H7 (cell line): ENCODE data around the gene HEBP1. TPM values are rescaled to one million over a fixed set of nuclear protein-coding genes. Genes with fewer than 3 reads are reported as not detected.

Experiments
- DNase-seq: peaks from one replicate; pipeline ENCODE4 v3.0.0; 2012
- H3K27me3 ChIP-seq: 2 replicates; pipeline ENCODE4 v1.6.0; 2011; ENCODE audit warnings: mild to moderate bottlenecking, low read length; ENCODE audit not compliant: control insufficient read depth, insufficient read depth
- H3K36me3 ChIP-seq: replicated peaks from 2 replicates; pipeline ENCODE4 v1.5.1; 2011; ENCODE audit warnings: low read length; ENCODE audit not compliant: control insufficient read depth, insufficient read depth
- H3K4me3 ChIP-seq: 2 replicates; pipeline ENCODE4 v1.5.1; 2011; ENCODE audit warnings: low read depth, mild to moderate bottlenecking, control low read depth, low read length, moderate library complexity; ENCODE audit not compliant: insufficient read depth
- total RNA-seq: library from RNA; depleted of rRNA; stranded (reverse); fragments of >200 nt; shearing (Covaris generic); gene quantifications from 2 replicates; pipeline ENCODE4 v1.2.3, GENCODE V29; 2014

The HEBP1 gene
- total RNA-seq, 1 experiment from 2014 or later: 5.0 TPM

DNA sequence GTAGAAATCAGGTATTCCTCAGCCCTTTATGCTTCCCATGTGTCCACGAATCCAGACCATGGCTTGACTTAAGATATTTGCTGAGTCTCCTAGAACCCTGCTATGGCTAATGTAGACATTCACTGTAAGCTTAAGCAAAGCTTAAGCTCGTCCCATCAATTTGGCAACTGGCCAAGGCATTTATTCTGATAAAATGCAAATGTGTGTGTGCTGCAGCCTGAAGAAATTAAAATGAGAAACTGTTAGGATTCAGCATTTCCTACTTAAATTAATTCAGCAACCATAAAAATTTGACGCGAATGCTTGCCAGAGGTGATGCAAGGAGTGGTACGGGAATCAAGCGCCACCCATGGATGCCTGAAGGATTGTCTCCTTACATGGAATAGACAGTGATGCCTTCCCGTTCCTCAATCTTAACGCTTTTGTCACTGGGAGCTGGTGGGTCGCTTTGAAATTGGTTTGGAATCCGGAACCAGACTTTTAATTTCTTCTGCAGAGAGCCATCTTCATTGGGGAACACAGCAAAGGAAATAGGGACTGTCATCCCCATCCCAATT, 13.2 kb downstream of the HEBP1 start:
- no peak for DNase-seq
- Histone ChIP-seq H3K27me3 (no peaks in the 10 kb centered on the region), H3K36me3 (peaks cover 2% of the 10 kb centered on the region; the same call in 1 of the 2 replicates), H3K4me3 (no peak overlapping the region)

DNA sequence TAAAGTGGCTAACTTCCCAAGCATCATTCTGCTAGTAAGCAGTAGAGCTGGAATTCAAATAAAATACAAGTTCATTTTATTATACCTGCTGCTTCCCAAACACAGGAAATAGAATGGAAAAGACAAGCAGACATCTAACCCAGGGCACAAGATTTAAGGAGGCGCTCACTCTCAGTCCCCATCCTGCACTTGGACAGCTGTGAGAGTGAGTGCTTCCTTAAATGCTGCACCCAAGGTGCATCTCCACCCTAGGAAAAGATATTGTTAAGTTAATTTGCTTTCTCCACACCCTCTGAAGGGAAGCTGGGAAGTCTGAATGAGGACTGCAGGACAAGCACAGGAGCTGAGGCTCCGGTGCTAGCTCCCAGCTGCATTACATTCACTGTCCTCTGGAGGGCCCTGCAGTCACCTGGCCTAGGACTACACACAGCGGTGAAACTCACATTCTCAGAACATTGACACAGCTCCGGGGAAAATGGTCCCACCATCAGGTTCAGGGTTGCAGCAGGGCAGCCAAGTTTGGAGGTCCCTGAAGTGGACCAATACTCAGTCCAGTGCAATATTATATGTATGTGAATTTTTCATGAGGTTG, 14.2 kb downstream of the HEBP1 start:
- peaks cover 2% of the 10 kb centered on the region; the same call in 1 of the 2 replicates for H3K36me3 ChIP-seq
- DNase-seq: peak; percentile 51

GRCh38 chr12:12984149-12984548, 15.9 kb downstream of the HEBP1 start:
- DNase-seq: no peak
- H3K4me3 ChIP-seq: no peak overlapping the region
- peaks cover 2% of the 10 kb centered on the region; the same call in 1 of the 2 replicates for H3K36me3 ChIP-seq
- no peaks in the 10 kb centered on the region for H3K27me3 ChIP-seq

More for the DNA sequence above, 14.2 kb downstream of the HEBP1 start:
- Histone ChIP-seq H3K27me3 (no peaks in the 10 kb centered on the region), H3K4me3 (no peak overlapping the region)

DNA sequence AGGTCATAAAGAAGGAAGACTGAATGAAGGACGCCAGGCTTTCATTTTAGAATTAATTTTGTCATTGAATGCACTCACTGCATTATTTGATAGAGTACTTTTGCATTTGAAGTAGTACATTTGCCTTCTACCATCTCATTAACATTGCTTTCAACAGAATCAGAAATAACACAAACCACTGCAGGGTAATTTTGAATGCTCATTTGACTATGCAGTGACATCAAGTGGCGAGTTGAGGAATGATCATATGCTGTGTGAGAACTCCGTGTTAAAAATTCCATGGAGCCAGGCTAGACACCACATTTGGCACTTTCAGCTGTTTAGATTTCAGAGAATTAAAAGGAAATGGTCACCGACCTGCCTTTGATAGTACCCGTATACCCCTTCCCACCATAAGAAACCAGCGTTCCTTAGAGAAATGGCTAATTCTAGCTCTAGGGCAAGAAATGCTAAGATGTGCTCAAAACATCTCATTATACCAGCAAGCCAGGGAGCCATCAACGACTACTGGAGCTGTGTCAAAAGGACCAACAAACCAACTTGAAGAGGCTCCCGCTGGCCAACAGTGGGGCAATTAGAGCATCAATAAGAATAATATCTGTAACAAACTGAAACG, 16.5 kb downstream of the HEBP1 start:
- no peaks in the 10 kb centered on the region for H3K27me3 ChIP-seq
- H3K4me3 ChIP-seq: no peak overlapping the region
- DNase-seq: no peak
- peaks cover 2% of the 10 kb centered on the region; the same call in 1 of the 2 replicates for H3K36me3 ChIP-seq

DNA sequence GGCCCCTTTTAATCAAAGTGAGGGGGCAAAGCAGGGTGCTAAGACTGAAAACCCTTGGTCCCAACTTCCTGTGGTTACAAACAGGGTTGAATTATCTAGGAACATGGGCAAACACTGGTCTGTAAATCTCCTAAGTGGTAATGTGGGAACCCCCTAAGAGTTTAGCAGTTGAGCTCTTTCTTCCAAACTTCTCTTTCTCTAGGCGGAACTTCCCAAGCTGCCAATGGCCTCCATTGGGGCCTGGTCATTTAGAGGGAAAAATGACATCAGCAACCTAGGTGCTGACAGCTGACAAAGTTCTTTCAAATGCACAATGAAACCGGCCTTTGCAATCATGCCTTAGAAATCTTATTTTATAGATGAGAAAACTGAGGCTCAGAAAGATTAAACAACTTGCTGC, 17.7 kb downstream of the HEBP1 start:
- no peak overlapping the region for H3K4me3 ChIP-seq
- no peaks in the 10 kb centered on the region for H3K27me3 ChIP-seq
- H3K36me3 ChIP-seq: peaks cover 2% of the 10 kb centered on the region; the same call in 1 of the 2 replicates
- DNase-seq: no peak

GRCh38 chr12:12979731-12980259, 20.3 kb downstream of the HEBP1 start:
- Histone ChIP-seq H3K4me3 (no peak overlapping the region), H3K27me3 (no peaks in the 10 kb centered on the region), H3K36me3 (peaks cover 3% of the 10 kb centered on the region)
- no peak for DNase-seq

DNA sequence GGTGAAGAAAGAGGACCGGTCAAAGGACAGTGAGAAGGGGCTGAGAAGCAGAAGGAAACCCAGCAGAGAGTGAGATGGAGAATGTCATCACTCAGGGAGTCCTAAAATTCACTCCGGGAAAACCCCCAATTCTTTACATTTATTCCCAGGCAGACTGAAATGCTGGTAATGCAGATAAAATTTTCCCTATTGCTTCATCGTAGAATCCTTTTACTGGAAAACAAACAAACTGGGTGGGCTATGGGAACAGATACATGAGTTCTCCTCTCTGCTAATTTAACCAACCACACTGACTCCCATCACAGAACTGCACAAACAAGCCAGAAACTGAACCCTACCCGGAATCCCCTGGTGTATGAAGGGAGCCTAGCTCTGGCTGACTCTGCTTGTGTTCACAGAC, 20.9 kb downstream of the HEBP1 start:
- no peaks in the 10 kb centered on the region for H3K27me3 ChIP-seq
- DNase-seq: no peak
- peaks cover 6% of the 10 kb centered on the region for H3K36me3 ChIP-seq

DNA sequence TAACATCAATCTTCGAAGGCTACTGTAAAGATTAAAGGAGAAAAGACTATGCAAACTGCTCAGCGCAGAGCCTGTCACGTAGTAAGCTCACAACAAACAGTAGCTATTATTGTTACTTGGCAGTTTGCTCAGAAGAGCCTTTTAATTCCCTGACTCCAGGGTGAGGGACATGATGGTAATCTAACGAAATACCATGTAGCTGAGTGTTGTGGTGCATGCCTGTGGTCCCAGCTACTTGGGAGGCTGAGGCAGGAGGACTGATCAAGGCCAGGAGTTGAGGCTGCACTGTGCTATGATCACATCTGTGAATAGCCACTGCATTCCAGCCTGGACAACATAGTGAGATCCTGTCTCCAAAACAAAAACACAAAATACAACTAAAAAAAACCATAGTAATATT, 22.8 kb downstream of the HEBP1 start:
- H3K27me3 ChIP-seq: no peaks in the 10 kb centered on the region
- DNase-seq: no peak
- H3K4me3 ChIP-seq: no peak overlapping the region
- peaks cover 10% of the 10 kb centered on the region for H3K36me3 ChIP-seq

More for the DNA sequence above, 20.9 kb downstream of the HEBP1 start:
- no peak overlapping the region for H3K4me3 ChIP-seq

- H3K36me3 ChIP-seq: peaks cover 10% of the 10 kb centered on the region
- no peak overlapping the region for H3K4me3 ChIP-seq
- H3K27me3 ChIP-seq: no peaks in the 10 kb centered on the region
- DNase-seq: no peak
Observed at GRCh38 chr12:12976366-12976765, 23.7 kb downstream of the HEBP1 start.

GRCh38 chr12:12975322-12976077, 24.6 kb downstream of the HEBP1 start:
- Histone ChIP-seq H3K27me3 (no peaks in the 10 kb centered on the region), H3K36me3 (peaks cover 10% of the 10 kb centered on the region), H3K4me3 (no peak overlapping the region)
- peak; percentile 49 for DNase-seq

- DNase-seq: no peak
Observed at GRCh38 chr12:12974211-12974610, 25.9 kb downstream of the HEBP1 start.

GRCh38 chr12:12973019-12973418, 27.0 kb downstream of the HEBP1 start:
- peaks cover 10% of the 10 kb centered on the region for H3K36me3 ChIP-seq
- DNase-seq: no peak
- H3K27me3 ChIP-seq: no peaks in the 10 kb centered on the region
- H3K4me3 ChIP-seq: no peak overlapping the region

More at GRCh38 chr12:12974211-12974610, 25.9 kb downstream of the HEBP1 start:
- no peaks in the 10 kb centered on the region for H3K27me3 ChIP-seq
- H3K4me3 ChIP-seq: no peak overlapping the region
- peaks cover 10% of the 10 kb centered on the region for H3K36me3 ChIP-seq

- DNase-seq: no peak
- H3K27me3 ChIP-seq: no peaks in the 10 kb centered on the region
- H3K36me3 ChIP-seq: no peaks in the 10 kb centered on the region
- no peak overlapping the region for H3K4me3 ChIP-seq
Observed at GRCh38 chr12:12965836-12966235, 34.2 kb downstream of the HEBP1 start.

DNA sequence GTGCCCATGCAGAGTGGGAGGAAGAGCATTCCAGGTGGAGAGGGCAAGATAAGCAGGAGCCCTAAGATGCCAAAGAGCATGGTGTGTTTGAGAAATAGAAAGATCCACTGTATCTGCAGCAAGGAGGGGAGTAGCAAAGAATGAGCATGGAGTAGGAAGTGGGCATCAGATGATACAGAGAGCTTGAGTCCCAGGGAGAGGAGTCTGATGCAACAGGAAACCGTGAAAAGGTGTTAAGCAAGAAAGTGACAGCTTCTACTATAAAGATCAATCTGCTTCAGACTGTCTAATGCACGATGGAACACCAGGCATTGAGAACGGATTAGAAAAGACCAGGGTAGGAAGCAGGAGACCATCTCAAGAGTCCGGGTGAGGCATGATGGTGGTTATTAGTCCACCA, 35.8 kb downstream of the HEBP1 start:
- DNase-seq: no peak
- Histone ChIP-seq H3K27me3 (no peaks in the 10 kb centered on the region), H3K4me3 (no peak overlapping the region), H3K36me3 (no peaks in the 10 kb centered on the region)
